WTC11 (cell line): ENCODE data around the gene GALNT12.

Experiments used
- ATF2 ChIP-seq: sonication (generic); formaldehyde crosslinking; IDR thresholded peaks from 2 replicates; pipeline ENCODE4 v1.8.1; 2022; ENCODE audit warnings: low read depth, missing genetic modification reagents, borderline replicate concordance
- CREB1 ChIP-seq: sonication (generic); formaldehyde crosslinking; IDR thresholded peaks from 2 replicates; pipeline ENCODE4 v1.8.0; 2023; ENCODE audit warnings: mild to moderate bottlenecking, missing genetic modification reagents
- CREM ChIP-seq: sonication (generic); formaldehyde crosslinking; IDR thresholded peaks from 2 replicates; pipeline ENCODE4 v1.8.1; 2022; ENCODE audit warnings: mild to moderate bottlenecking, missing genetic modification reagents, moderate library complexity
- CTCF ChIP-seq: fragments of 200-600 bp; IDR thresholded peaks from 2 replicates; pipeline ENCODE4 v1.8.0; 2022; ENCODE audit warnings: antibody characterized with exemption
- TEAD4 ChIP-seq: sonication (generic); formaldehyde crosslinking; IDR thresholded peaks from 2 replicates; pipeline ENCODE4 v1.8.0; 2022; ENCODE audit warnings: mild to moderate bottlenecking, missing genetic modification reagents

- TF ChIP-seq CREM (CRISPR knock-in tag) (no peak), TEAD4 (CRISPR knock-in tag) (no peak), CREB1 (CRISPR knock-in tag) (no peak), CTCF (no peak), ATF2 (CRISPR knock-in tag) (no peak)
These were observed 42.2 kb upstream of the GALNT12 start for GRCh38 chr9:98765256-98765655.
